HepG2 (cell line): ENCODE results near the gene LGALS4. TPM values are rescaled to one million over a fixed set of nuclear protein-coding genes. Genes with fewer than 3 reads are reported as not detected.
A peak's percentile ranks its signal among the peaks of the same experiment; 100 is the strongest.

Experiments used
- ARNT2 ChIP-seq: sonication (generic); formaldehyde crosslinking; IDR thresholded peaks from 2 replicates; pipeline ENCODE4 v1.8.0; 2022; ENCODE audit warnings: mild to moderate bottlenecking, low read depth, missing genetic modification reagents, moderate library complexity
- ATAD3A ChIP-seq: sonication (generic); formaldehyde crosslinking; IDR thresholded peaks from 2 replicates; pipeline ENCODE4 v1.4.0; 2020; ENCODE audit warnings: missing genetic modification reagents
- ATF7-NPFF ChIP-seq: sonication (generic); formaldehyde crosslinking; IDR thresholded peaks from 2 replicates; pipeline ENCODE4 v1.8.1; 2023; ENCODE audit warnings: mild to moderate bottlenecking, low read depth, missing genetic modification reagents, moderate library complexity
- GLI4 ChIP-seq: sonication (generic); formaldehyde crosslinking; IDR thresholded peaks from 2 replicates; pipeline ENCODE4 v1.5.1; 2020; ENCODE audit warnings: missing genetic modification reagents, mild to moderate bottlenecking, moderate library complexity, borderline replicate concordance
- GRHL1 ChIP-seq: sonication (generic); formaldehyde crosslinking; conservative IDR thresholded peaks from 2 replicates; pipeline ENCODE4 v1.8.0; 2022; ENCODE audit warnings: missing genetic modification reagents
- GZF1 ChIP-seq: sonication (generic); formaldehyde crosslinking; IDR thresholded peaks from 2 replicates; pipeline ENCODE4 v1.5.1; 2020; ENCODE audit warnings: mild to moderate bottlenecking, missing genetic modification reagents
- HMG20A ChIP-seq: IDR thresholded peaks from 2 replicates; pipeline ENCODE4 v1.6.1; 2016; ENCODE audit warnings: borderline replicate concordance
- IRX3 ChIP-seq: sonication (generic); formaldehyde crosslinking; IDR thresholded peaks from 2 replicates; pipeline ENCODE4 v1.8.1; 2023; ENCODE audit warnings: mild to moderate bottlenecking, low read depth, missing genetic modification reagents, borderline replicate concordance
- NFIB ChIP-seq: sonication (generic); formaldehyde crosslinking; IDR thresholded peaks from 2 replicates; pipeline ENCODE4 v1.9.0; 2021; ENCODE audit warnings: missing genetic modification reagents, mild to moderate bottlenecking, borderline replicate concordance
- NKX3-1 ChIP-seq: sonication (generic); formaldehyde crosslinking; IDR thresholded peaks from 2 replicates; pipeline ENCODE4 v1.5.0; 2020; ENCODE audit warnings: missing genetic modification reagents
- SMAD9 ChIP-seq: sonication (generic); formaldehyde crosslinking; IDR thresholded peaks from 2 replicates; pipeline ENCODE4 v1.5.1; 2020; ENCODE audit warnings: mild to moderate bottlenecking, missing genetic modification reagents
- SNRNP70 ChIP-seq: fragments of 200-400 bp; formaldehyde crosslinking; IDR thresholded peaks from 2 replicates; pipeline ENCODE4 v1.6.1; 2017; ENCODE audit warnings: mild to moderate bottlenecking, low read depth, low read length, moderate library complexity
- TCF7 ChIP-seq: sonication (generic); IDR thresholded peaks from 2 replicates; pipeline ENCODE4 v1.6.1; 2016; ENCODE audit warnings: antibody characterized with exemption, low read depth
- TOE1 ChIP-seq: sonication (generic); formaldehyde crosslinking; IDR thresholded peaks from 2 replicates; pipeline ENCODE4 v1.4.0; 2020; ENCODE audit warnings: mild to moderate bottlenecking, missing genetic modification reagents
- ZFP36 ChIP-seq: fragments of 150-350 bp; IDR thresholded peaks from 2 replicates; pipeline ENCODE4 v1.6.1; 2018; ENCODE audit warnings: borderline replicate concordance, low read length, low read depth; ENCODE audit not compliant: partially characterized antibody
- ZFP36L2 ChIP-seq: sonication (generic); formaldehyde crosslinking; IDR thresholded peaks from 2 replicates; pipeline ENCODE4 v1.4.0; 2020; ENCODE audit warnings: missing genetic modification reagents
- ZFY ChIP-seq: sonication (generic); formaldehyde crosslinking; IDR thresholded peaks from 2 replicates; pipeline ENCODE4 v1.4.0; 2020; ENCODE audit warnings: missing genetic modification reagents
- ZKSCAN1 ChIP-seq: fragments of 150-350 bp; IDR thresholded peaks from 2 replicates; pipeline ENCODE4 v1.6.1; 2014; ENCODE audit warnings: low read length
- ZNF263 ChIP-seq: sonication (generic); formaldehyde crosslinking; IDR thresholded peaks from 2 replicates; pipeline ENCODE4 v1.4.0; 2020; ENCODE audit warnings: missing genetic modification reagents
- ZNF691 ChIP-seq: sonication (generic); formaldehyde crosslinking; IDR thresholded peaks from 2 replicates; pipeline ENCODE4 v1.4.0; 2020; ENCODE audit warnings: missing genetic modification reagents, low read depth, mild to moderate bottlenecking, borderline replicate concordance
- ZNF782 ChIP-seq: sonication (generic); formaldehyde crosslinking; IDR thresholded peaks from 2 replicates; pipeline ENCODE4 v1.4.0; 2020; ENCODE audit warnings: missing genetic modification reagents, mild to moderate bottlenecking, borderline replicate concordance
- ZNF879 ChIP-seq: sonication (generic); formaldehyde crosslinking; IDR thresholded peaks from 2 replicates; pipeline ENCODE4 v1.8.1; 2023; ENCODE audit warnings: missing genetic modification reagents
- ZSCAN20 ChIP-seq: sonication (generic); formaldehyde crosslinking; IDR thresholded peaks from 2 replicates; pipeline ENCODE4 v1.4.0; 2020; ENCODE audit warnings: missing genetic modification reagents, mild to moderate bottlenecking, borderline replicate concordance
- polyA plus RNA-seq, 8 experiments: library from polyadenylated mRNA; depleted of rRNA in 3 of 8; stranded (reverse) in 7 of 8; unstranded in 1 of 8; fragments of >200 nt; fragmentation: Illumina TruSeq in 4 of 8; extraction: Trizol in 4 of 8; gene quantifications; 2 replicates each; pipeline versions ENCODE4 v1.2.1 to v1.2.3, GENCODE V29; 2011 to 2016; ENCODE audit warnings: low read depth in 4 of 8, missing spikeins in 1 of 8, mixed read lengths in 1 of 8; ENCODE audit not compliant: insufficient read depth in 1 of 8
- total RNA-seq, 5 experiments: library from RNA; depleted of rRNA; stranded (reverse); fragments of >200 nt; fragmentation: Illumina TruSeq; extraction: Trizol; gene quantifications; 2 replicates each; pipeline ENCODE4 v1.2.3, GENCODE V29; 2016; ENCODE audit warnings: low read depth in 1 of 5
- TF ChIP-seq, protein P1 (sequence below): sonication (generic); formaldehyde crosslinking; IDR thresholded peaks from 2 replicates; pipeline ENCODE4 v1.4.0; 2020; ENCODE audit warnings: missing genetic modification reagents

Gene LGALS4
- total and polyA plus RNA-seq, 2 of the 13 experiments (the other 11 are each of a cell fraction or from before 2014, with no cell fraction given): 0.24 to 0.71 TPM

GRCh38 chr19:38849860-38850435 is 37.2 kb upstream of the LGALS4 start, which contains the start of gene HNRNPL (continued):
- TF ChIP-seq, protein P1, sequence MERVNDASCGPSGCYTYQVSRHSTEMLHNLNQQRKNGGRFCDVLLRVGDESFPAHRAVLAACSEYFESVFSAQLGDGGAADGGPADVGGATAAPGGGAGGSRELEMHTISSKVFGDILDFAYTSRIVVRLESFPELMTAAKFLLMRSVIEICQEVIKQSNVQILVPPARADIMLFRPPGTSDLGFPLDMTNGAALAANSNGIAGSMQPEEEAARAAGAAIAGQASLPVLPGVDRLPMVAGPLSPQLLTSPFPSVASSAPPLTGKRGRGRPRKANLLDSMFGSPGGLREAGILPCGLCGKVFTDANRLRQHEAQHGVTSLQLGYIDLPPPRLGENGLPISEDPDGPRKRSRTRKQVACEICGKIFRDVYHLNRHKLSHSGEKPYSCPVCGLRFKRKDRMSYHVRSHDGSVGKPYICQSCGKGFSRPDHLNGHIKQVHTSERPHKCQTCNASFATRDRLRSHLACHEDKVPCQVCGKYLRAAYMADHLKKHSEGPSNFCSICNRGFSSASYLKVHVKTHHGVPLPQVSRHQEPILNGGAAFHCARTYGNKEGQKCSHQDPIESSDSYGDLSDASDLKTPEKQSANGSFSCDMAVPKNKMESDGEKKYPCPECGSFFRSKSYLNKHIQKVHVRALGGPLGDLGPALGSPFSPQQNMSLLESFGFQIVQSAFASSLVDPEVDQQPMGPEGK (CRISPR knock-in tag): peak; percentile 95
- no peak for TF ChIP-seq TCF7
- no peak for TF ChIP-seq ZFP36L2 (CRISPR knock-in tag)
- TF ChIP-seq NFIB: no peak
- no peak for TF ChIP-seq ZNF263 (CRISPR knock-in tag)
- TF ChIP-seq ATAD3A: no peak
- no peak for TF ChIP-seq GZF1 (CRISPR knock-in tag)
- no peak for TF ChIP-seq SMAD9
- TF ChIP-seq ZNF782 (CRISPR knock-in tag): no peak
- no peak for TF ChIP-seq GRHL1 (CRISPR knock-in tag)
- no peak for TF ChIP-seq ZSCAN20 (CRISPR knock-in tag)
- no peak for TF ChIP-seq TOE1 (CRISPR knock-in tag)
- TF ChIP-seq NKX3-1 (CRISPR knock-in tag): no peak
- no peak for TF ChIP-seq ZNF691 (CRISPR knock-in tag)
- no peak for TF ChIP-seq ZNF879 (CRISPR knock-in tag)
- no peak for TF ChIP-seq GLI4 (CRISPR knock-in tag)
- TF ChIP-seq ATF7-NPFF (CRISPR knock-in tag): peak; percentile 65; the same call in 1 of the 2 replicates
- no peak for TF ChIP-seq ZKSCAN1
- TF ChIP-seq ZFP36: no peak
- TF ChIP-seq IRX3 (CRISPR knock-in tag): no peak
- TF ChIP-seq ARNT2: peak; percentile 66
- TF ChIP-seq ZFY (CRISPR knock-in tag): no peak; the same call in 1 of the 2 replicates
- TF ChIP-seq HMG20A (CRISPR knock-in tag): no peak
- no peak for TF ChIP-seq SNRNP70
